ENCODE data around the gene FLNC.

GRCh38 chr7:128859232-128860157 lies 29.3 kb downstream of the FLNC start:
- TF ChIP-seq CTCF (IDR thresholded peaks at IDR 0.05; ENCODE audit: poor library complexity) (no peak), EZH2 (IDR thresholded peaks at IDR 0.05; ENCODE audit: borderline replicate concordance) (no peak), EZH2phosphoT487 (IDR thresholded peaks at IDR 0.05; ENCODE audit: low read depth, severe bottlenecking, unreplicated experiment) (no peak)

Data from hepatocyte (in vitro differentiated cells).